Keratinocyte (primary cell): ENCODE data around the gene CREB3. TPM values are rescaled to one million over a fixed set of nuclear protein-coding genes. Genes with fewer than 3 reads are reported as not detected.

ENCODE experiments used
- DNase-seq: peaks from one replicate; pipeline ENCODE4 v3.0.0-alpha.2; 2011; ENCODE audit warnings: low read depth, missing footprints, low spot score
- FAIRE-seq: peaks from 2 replicates; lab custom pipeline; 2011; peaks lifted over from hg19 to GRCh38; lab: Jason Lieb, UNC
- H2AFZ ChIP-seq: 2 replicates; pipeline ENCODE4 v1.6.0; 2012; ENCODE audit warnings: low read length, control low read depth, inconsistent platforms; ENCODE audit not compliant: control insufficient read depth
- H3K27ac ChIP-seq: 2 replicates; pipeline ENCODE4 v1.5.1; 2011; ENCODE audit warnings: low read length; ENCODE audit not compliant: control insufficient read depth, insufficient read depth
- H3K27me3 ChIP-seq: 3 replicates; pipeline ENCODE4 v1.6.0; 2011; ENCODE audit warnings: low read length; ENCODE audit not compliant: control insufficient read depth, insufficient read depth; ENCODE audit errors: extremely low read depth
- H3K36me3 ChIP-seq, 2 experiments: 2 replicates in 1 of 2; 3 replicates in 1 of 2; pipeline ENCODE4 v1.5.1; 2011; ENCODE audit warnings: low read length in 2 of 2, mild to moderate bottlenecking in 1 of 2; ENCODE audit not compliant: control insufficient read depth in 2 of 2, insufficient read depth in 2 of 2; ENCODE audit errors: extremely low read depth in 1 of 2
- H3K4me1 ChIP-seq: 3 replicates; pipeline ENCODE4 v1.5.1; 2011; ENCODE audit warnings: low read length; ENCODE audit not compliant: control insufficient read depth, insufficient read depth; ENCODE audit errors: extremely low read depth
- H3K4me2 ChIP-seq: 3 replicates; pipeline ENCODE4 v1.6.0; 2011; ENCODE audit warnings: low read depth, low read length; ENCODE audit not compliant: control insufficient read depth, insufficient read depth; ENCODE audit errors: extremely low read depth
- H3K4me3 ChIP-seq, 3 experiments: fragments of 200-600 bp in 1 of 3; sonication (generic) in 1 of 3; 2 replicates in 2 of 3; 3 replicates in 1 of 3; pipeline ENCODE4 v1.5.1; 2011 to 2016; ENCODE audit warnings: low read length in 3 of 3, mild to moderate bottlenecking in 3 of 3, control low read depth in 2 of 3, inconsistent platforms in 1 of 3, low read depth in 1 of 3, mixed read lengths in 1 of 3, mixed run types in 1 of 3, moderate library complexity in 1 of 3; ENCODE audit not compliant: control insufficient read depth in 2 of 3, insufficient read depth in 2 of 3; ENCODE audit errors: extremely low read depth in 1 of 3
- H3K79me2 ChIP-seq: 2 replicates; pipeline ENCODE4 v1.6.0; 2012; ENCODE audit warnings: low read length; ENCODE audit not compliant: control insufficient read depth, insufficient read depth
- H3K9ac ChIP-seq: 3 replicates; pipeline ENCODE4 v1.6.0; 2011; ENCODE audit warnings: low read length; ENCODE audit not compliant: control insufficient read depth, insufficient read depth; ENCODE audit errors: extremely low read depth
- H3K9me1 ChIP-seq: 3 replicates; pipeline ENCODE4 v1.6.0; 2011; ENCODE audit warnings: low read length; ENCODE audit not compliant: control insufficient read depth, insufficient read depth; ENCODE audit errors: extremely low read depth
- H3K9me3 ChIP-seq: 2 replicates; pipeline ENCODE4 v1.5.1; 2012; ENCODE audit warnings: low read depth, low read length; ENCODE audit not compliant: control insufficient read depth
- H4K20me1 ChIP-seq: 3 replicates; pipeline ENCODE4 v1.6.0; 2011; ENCODE audit warnings: low read length; ENCODE audit not compliant: control insufficient read depth, insufficient read depth; ENCODE audit errors: extremely low read depth
- EZH2 ChIP-seq: IDR thresholded peaks from one replicate; pipeline ENCODE4 v1.6.1; 2012; ENCODE audit warnings: inconsistent platforms, mild to moderate bottlenecking, low read length, moderate library complexity
- dilution Hi-C: fragments of 300-500 bp; cut with MboI; formaldehyde crosslinking; loops from one replicate; pipeline ENCODE4 v1.7.0; 2020; ENCODE audit warnings: low sequenced_read_pairs; ENCODE audit not compliant: extremely low pct_ligation_motif_present
- polyA plus RNA-seq, 5 experiments: library from polyadenylated mRNA; depleted of rRNA in 3 of 5; stranded (reverse) in 3 of 5; stranded (forward) in 1 of 5; unstranded in 1 of 5; fragments of >200 nt; gene quantifications; 1 replicate in 1 of 5; 2 replicates in 3 of 5; 3 replicates in 1 of 5; pipeline versions ENCODE4 v1.2.1 to v1.2.3, GENCODE V29; 2011 to 2012; ENCODE audit warnings: missing spikeins in 2 of 5, low read depth in 1 of 5, low replicate concordance in 1 of 5
- TF ChIP-seq, protein P1 (sequence below), 3 experiments: IDR thresholded peaks in 1 of 3; conservative IDR thresholded peaks in 1 of 3; optimal IDR thresholded peaks in 1 of 3; 2 replicates in 2 of 3; 3 replicates in 1 of 3; pipeline versions ENCODE3 to v1.5.1; 2011; ENCODE audit warnings: low read length in 3 of 3, mild to moderate bottlenecking in 3 of 3, moderate library complexity in 2 of 3, control low read depth in 1 of 3, inconsistent platforms in 1 of 3; ENCODE audit not compliant: insufficient read depth in 2 of 3; ENCODE audit errors: extremely low read depth in 1 of 3

CREB3 gene
- polyA plus RNA-seq, 1 donor (not counting 4 experiments of a cell fraction or from before 2014, with no cell fraction given): 24.6 TPM

DNA sequence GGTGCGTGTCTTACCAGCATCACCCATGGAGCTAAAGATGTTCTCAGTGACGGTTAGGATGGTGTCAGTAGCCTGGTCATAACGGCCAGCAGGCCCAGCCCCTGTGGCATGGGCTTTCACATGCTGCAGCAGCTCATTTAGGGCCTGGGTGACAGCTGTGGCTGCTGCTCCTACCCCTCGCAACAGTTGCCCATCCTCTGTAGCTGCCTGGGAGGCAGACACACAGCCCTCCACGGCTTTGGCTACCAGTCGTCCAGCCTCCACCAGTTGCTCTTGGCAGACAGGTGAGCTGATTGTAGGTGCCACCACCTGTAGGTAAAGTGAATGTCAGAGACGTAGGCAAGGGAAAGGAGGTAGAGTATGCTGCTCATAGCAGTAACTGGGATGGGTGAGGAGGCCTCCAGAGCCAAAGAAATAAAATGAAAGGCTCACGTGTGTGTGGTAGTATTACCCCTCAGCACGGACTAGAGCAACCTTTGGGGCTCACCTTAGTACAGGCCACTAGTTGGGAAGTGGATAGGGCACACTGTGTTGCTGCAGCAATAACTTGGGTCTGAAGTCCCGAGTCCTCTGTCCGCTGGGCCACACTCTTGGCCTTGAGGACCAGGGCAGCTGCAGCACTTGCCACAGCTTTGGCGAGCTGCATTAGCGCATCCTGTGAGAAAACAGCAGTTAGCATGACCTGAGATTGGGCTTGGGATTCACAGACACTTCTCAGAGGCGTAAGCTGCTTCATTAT is 15.2 kb upstream of the CREB3 start:
- Histone ChIP-seq H3K9ac (no peak overlapping the region), H3K4me2 (no peak overlapping the region), H3K4me1 (peaks cover 4% of the 10 kb centered on the region), H3K27me3 (no peaks in the 10 kb centered on the region), H3K27ac (no peak overlapping the region), H3K4me3 (no peak overlapping the region), H3K79me2 (no peaks in the 10 kb centered on the region), H4K20me1 (no peaks in the 10 kb centered on the region), H3K9me3 (no peaks in the 10 kb centered on the region), H3K36me3 (peaks cover 83 to 88% of the 10 kb centered on the region in 2 experiments), H2AFZ (no peak overlapping the region), H3K9me1 (no peaks in the 10 kb centered on the region)
- DNase-seq: no peak
- no peak for TF ChIP-seq EZH2
- TF ChIP-seq, protein P1, sequence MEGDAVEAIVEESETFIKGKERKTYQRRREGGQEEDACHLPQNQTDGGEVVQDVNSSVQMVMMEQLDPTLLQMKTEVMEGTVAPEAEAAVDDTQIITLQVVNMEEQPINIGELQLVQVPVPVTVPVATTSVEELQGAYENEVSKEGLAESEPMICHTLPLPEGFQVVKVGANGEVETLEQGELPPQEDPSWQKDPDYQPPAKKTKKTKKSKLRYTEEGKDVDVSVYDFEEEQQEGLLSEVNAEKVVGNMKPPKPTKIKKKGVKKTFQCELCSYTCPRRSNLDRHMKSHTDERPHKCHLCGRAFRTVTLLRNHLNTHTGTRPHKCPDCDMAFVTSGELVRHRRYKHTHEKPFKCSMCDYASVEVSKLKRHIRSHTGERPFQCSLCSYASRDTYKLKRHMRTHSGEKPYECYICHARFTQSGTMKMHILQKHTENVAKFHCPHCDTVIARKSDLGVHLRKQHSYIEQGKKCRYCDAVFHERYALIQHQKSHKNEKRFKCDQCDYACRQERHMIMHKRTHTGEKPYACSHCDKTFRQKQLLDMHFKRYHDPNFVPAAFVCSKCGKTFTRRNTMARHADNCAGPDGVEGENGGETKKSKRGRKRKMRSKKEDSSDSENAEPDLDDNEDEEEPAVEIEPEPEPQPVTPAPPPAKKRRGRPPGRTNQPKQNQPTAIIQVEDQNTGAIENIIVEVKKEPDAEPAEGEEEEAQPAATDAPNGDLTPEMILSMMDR (optimal IDR thresholded peaks at IDR 0.05 in 1 of 3, IDR thresholded peaks at IDR 0.05 in 1 of 3, conservative IDR thresholded peaks at IDR 0.05 in 1 of 3; ENCODE audit: extremely low read depth in 1 of 3, insufficient read depth in 2 of 3, low read length in 3 of 3): no peak
- dilution Hi-C loops: no loop called here
- FAIRE-seq: no peak

DNA sequence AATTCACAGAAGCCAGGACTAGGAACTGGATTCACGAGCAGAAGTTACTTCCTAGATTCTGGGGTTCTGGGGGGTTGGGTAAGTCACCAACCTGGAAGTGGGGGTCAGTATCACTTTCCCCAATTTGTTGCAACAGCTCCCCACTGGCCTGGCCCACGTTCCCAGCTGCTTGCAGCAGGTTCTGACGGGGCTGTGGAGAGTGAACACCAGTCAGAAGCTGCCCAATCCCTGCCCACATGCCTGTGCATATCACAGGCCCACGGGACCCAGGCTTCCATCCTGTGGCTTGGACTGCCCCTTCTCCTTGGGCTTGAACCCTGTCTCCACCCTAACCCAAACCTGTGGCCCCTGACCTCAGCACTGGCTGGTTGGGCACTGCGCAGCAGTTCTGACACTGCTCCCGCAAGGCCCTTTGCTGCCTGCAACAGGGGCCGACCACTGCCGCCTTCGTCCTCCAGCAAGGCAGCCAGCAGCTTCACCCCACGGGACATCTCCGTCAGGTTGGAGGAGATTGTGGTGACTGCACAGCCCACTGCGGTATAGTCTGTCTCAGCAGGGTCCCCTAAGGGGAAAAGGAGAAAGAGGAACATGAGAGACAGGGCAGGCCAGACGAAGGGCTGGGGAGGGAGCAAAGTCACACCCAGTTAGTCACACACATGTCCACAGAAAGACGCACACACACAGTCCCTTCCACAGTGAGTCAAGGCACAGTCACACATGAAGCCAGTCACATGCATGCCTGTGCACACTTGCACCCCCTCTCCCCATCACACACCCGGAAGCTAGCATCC is 13.6 kb upstream of the CREB3 start:
- peak; percentile 71 for FAIRE-seq
- H3K4me2 ChIP-seq: no peak overlapping the region
- H3K79me2 ChIP-seq: no peaks in the 10 kb centered on the region
- H4K20me1 ChIP-seq: no peaks in the 10 kb centered on the region
- H3K4me3 ChIP-seq: no peak overlapping the region
- no peak overlapping the region for H3K9ac ChIP-seq
- no peak overlapping the region for H2AFZ ChIP-seq
- H3K27me3 ChIP-seq: no peaks in the 10 kb centered on the region
- H3K9me1 ChIP-seq: no peaks in the 10 kb centered on the region
- peak overlapping the region; percentile 16 for H3K27ac ChIP-seq
- peaks cover 82 to 91% of the 10 kb centered on the region in 2 experiments for H3K36me3 ChIP-seq
- no peaks in the 10 kb centered on the region for H3K9me3 ChIP-seq
- TF ChIP-seq, protein P1 (optimal IDR thresholded peaks at IDR 0.05 in 1 of 3, IDR thresholded peaks at IDR 0.05 in 1 of 3, conservative IDR thresholded peaks at IDR 0.05 in 1 of 3; ENCODE audit: extremely low read depth in 1 of 3, insufficient read depth in 2 of 3, low read length in 3 of 3): no peak
- TF ChIP-seq EZH2: no peak
- peak; percentile 81 for DNase-seq
- H3K4me1 ChIP-seq: peaks cover 4% of the 10 kb centered on the region
- dilution Hi-C loops: no loop called here
